ENCODE results near the gene CACNA1C. TPM values are rescaled to one million over a fixed set of nuclear protein-coding genes. Genes with fewer than 3 reads are reported as not detected.

CACNA1C gene
- 0.03 to 0.09 TPM in 2 of 5 replicates, not detected in the others for total RNA-seq (2022; extraction: Qiagen RNA extraction)

DNA sequence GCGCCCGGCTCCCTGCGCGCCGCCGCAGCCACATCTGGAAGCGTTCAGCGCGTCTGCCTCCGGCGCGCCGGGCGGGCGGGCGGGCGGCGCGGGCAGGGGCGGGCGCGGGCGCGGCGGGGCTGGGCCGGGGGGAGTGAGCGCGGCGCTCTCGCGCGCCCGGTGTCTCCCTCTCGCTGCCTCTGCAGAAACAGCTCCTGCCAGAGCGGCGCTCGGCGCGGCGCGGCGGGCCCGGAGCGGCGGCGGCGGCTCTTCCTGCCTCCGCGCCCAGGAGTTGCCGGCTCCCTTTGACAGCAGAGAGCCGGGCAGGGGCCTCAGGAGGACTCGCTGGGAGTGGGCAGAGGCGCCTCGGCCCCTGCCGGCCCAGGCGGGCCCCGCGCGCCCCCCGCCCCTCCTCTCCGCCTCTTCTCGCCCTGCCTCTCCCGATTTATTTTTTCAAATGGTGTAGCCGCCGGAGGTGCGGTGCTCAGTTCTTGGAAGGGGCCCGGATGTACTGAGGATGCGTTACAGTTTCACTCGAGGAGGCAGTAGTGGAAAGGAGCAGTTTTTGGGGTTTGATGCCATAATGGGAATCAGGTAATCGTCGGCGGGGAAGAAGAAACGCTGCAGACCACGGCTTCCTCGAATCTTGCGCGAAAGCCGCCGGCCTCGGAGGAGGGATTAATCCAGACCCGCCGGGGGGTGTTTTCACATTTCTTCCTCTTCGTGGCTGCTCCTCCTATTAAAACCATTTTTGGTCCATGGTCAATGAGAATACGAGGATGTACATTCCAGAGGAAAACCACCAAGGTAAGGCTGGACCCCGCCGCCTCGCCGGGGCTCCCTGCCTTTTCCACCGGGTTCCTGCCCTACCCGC, at the start of gene CACNA1C:
Gene CACNA1C (plus strand): TSS at position 162 of the 853 bp plus-strand sequence. CDS start 576 bp downstream, at position 738.

DNA sequence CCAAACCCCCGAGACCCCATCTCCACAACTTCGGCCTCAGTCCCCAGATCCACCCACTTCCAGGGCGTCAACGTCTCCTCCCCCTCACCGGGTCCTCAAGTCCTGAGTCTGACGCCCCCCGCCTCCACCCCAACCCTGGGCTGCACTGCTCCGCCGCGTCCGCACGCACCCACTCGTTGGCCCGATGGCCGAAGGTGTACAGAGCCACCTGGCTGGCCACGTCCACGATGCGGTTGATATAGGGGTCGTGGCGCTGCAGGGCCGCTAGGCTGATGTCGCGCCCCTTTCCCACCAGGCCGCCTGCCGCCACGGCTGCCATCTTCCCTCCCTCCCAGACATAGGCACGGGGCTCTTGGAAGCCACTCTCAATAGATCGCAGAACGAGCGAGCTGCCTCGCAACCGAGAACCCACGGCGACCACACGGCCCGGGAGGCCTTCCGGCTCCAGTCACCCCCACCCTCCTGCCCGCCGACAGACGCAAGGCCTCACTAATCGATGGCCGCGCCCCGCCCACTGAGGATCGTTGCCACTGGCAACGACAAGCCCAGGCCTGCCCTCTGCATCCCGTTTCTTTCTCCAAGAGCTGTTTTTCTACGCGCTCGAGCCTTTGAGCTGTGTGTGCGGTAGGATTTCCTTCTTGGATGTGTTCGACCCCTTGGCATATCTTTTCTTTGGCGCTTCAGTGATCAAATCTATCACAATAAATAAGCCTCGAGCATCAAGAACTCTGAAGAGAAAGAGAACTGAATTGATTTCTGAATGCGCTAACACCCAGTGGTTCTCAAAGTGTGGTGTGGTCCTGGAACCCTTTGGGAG, 48.5 kb upstream of the CACNA1C start, which contains the start of gene DCP1B:
Gene DCP1B (minus strand): TSS at position 345 of the 817 bp plus-strand sequence. CDS start 26 bp downstream, at position 319.

Other genes starting within 250 kb of the CACNA1C start
- 0.05 TPM in 1 of 5 replicates, not detected in the others for gene LRTM2, start 232.4 kb upstream of the CACNA1C start, total RNA-seq (2022; extraction: Qiagen RNA extraction)
- not detected in 5 replicates for gene CACNA2D4, start 134.3 kb upstream of the CACNA1C start, total RNA-seq (2022; extraction: Qiagen RNA extraction)
- gene DCP1B, start 48.5 kb upstream of the CACNA1C start, total RNA-seq (2022; extraction: Qiagen RNA extraction) = 6.4 to 8.6 TPM (median 8.1 TPM) in 5 replicates

Measured in A549 treated with Mapracorat at 1 μM for 4 hours (cell line).